Stimulated activated CD8-positive, alpha-beta memory T cell treated with anti-CD3 and anti-CD28 coated beads, Interleukin-12 subunit alpha, Interleukin-12 subunit beta, amount 100 ng/mL, for 1 hour (primary cell): Measurements from ENCODE around the gene CTSE.

Experiments
- DNase-seq: peaks from one replicate; pipeline ENCODE4 v3.0.0-alpha.2; 2020; ENCODE audit warnings: low read depth

CTSE gene

DNA sequence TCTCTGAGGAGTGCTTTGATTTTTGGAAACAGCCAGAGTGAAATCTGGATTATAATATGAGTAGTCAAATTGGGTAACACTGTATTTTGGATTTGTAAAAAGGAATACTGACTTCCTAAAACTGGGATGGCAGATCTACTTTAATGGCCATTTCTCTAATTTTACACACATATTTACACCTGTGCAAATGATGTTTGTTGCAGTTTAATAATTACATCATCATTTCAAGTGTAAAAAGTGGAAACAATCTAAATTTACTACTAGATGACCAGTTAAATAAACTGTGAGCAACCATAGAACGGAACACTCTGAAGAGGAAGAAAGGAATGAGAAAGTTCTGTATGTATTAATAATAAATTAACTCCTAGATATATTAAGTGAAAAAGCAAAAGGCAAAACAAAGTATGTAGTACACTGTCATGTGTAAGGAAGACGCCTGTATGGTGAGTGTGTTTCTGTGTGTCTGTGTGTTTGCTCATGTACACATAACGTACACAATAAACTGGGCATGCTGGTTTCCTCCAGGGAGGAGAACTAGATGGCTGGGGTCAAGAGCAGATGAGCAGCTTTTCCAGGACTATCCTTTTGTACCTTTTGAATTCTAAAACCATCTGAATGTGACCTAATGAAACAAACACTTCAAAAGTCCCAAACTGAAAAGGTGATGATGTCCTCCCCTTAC is 26.4 kb upstream of the CTSE start:
- no peak for DNase-seq

DNA sequence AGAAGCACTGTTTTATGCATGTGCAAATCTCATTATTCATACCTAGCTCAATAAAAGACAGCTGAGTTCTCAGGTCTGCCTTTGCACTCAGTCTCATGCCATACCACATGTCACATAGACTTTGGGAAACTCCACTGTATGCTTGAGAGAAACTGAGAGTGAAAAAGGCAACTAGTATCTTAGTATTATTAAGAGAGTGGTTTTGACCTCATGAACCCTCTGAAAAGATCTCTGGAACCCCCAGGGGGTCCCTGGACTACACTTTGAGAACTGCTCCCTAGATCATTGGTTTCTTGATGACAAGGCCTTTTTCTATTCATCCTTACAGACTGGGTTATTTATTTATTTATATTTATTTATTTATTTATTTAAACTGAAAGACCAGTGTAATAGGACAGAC is 25.6 kb upstream of the CTSE start:
- DNase-seq = no peak

- DNase-seq = no peak
Measured at GRCh38 chr1:206048582-206048981, 24.9 kb upstream of the CTSE start.

- no peak for DNase-seq
Measured at GRCh38 chr1:206047271-206047670, 23.6 kb upstream of the CTSE start.

GRCh38 chr1:206041640-206042039 is 17.9 kb upstream of the CTSE start:
- DNase-seq = no peak

DNA sequence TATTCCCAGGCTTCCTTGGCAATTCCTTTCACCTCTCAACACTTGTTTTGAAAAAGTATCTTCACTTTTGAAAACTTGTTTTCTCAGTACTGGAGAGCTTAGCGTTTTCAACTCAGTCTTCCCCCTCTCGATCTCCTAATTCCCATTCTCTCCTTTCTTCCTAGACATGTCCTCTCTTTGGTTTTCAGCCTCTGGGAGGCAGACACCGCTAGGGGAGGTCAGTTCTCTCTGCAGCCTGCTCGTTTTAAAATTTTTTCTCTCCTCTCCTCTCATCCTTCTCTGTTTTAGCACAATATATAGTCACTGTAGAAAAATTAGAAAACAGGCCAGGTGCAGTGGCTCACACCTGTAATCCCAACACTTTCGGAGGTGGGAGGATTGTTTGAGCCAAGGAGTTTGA is 16.6 kb upstream of the CTSE start:
- no peak for DNase-seq

GRCh38 chr1:206039046-206039973 is 15.6 kb upstream of the CTSE start:
- DNase-seq = no peak

GRCh38 chr1:206037581-206037980 is 13.9 kb upstream of the CTSE start:
- no peak for DNase-seq

GRCh38 chr1:206036663-206037455 is 13.2 kb upstream of the CTSE start:
- DNase-seq = no peak

- no peak for DNase-seq
Measured at GRCh38 chr1:206035027-206035426, 11.3 kb upstream of the CTSE start.

GRCh38 chr1:206032380-206033140 is 8.9 kb upstream of the CTSE start:
- DNase-seq = no peak

- peak; percentile 43 for DNase-seq
Measured at GRCh38 chr1:206030714-206031113, 7.0 kb upstream of the CTSE start.

DNA sequence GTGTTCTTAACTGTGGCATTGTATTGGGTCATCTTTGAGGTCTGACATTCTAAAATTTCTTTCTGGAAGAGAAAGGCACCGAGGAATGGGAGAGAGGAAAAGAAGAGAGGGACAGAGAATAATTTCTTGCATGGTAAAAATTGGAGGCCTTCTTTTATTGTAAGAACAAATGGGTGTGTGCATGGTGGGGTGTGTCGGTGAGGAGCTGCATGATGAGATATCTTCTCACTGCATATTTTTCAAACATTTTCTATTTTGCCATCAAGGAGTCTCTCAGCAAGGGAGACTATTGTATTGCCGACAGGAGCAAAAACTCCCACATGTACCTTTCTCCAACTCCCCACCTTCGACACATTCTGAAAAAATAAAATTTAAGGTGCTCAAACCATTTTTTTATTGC is 6.5 kb upstream of the CTSE start:
- DNase-seq = no peak

DNA sequence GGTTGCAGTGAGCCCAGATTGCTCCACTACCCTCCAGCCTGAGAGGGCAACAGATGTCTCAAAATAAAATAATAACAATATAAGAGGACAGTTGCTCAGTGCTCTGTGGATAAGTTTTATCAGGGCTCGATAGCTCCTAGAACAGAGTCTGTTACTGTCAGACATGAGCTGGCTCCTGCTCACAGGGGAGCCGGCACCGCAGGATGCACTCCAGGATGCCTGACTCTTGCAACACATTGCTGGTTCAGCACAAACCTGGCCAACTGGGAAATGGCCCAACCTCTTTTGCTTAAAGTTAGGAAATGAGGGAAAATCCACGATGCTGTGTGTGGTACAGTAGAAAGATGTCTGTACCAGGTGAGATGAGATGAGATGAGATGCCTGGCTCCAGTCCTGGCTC is 5.8 kb upstream of the CTSE start:
- no peak for DNase-seq

DNA sequence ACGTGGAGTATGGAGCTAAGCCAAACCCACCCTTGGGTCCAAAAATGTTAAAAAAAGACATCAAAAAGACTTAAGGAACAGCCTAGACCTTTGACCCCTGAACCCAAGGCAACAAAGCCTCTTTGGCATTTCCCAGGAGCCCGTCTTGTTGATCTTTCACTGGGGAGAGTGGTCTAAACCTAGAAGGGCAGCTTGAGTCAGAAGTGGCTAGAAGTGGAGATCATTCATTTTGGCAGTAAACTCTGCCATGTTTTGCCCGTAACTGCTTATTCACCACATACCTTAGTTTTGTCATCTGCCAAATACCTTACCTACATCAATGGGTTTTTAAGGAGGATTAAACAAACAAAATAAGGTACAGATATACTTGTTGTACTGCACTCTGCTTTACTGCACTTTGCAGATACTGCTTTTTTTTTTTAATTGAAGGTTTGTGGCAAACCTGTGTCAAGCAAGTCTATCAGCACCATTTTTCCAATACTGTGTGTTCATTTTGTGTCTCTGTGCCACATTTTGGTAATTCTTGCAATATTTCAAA is 1.7 kb upstream of the CTSE start:
- DNase-seq = no peak

GRCh38 chr1:206022766-206023165 is 929 bp downstream of the CTSE start:
- DNase-seq = no peak

DNA sequence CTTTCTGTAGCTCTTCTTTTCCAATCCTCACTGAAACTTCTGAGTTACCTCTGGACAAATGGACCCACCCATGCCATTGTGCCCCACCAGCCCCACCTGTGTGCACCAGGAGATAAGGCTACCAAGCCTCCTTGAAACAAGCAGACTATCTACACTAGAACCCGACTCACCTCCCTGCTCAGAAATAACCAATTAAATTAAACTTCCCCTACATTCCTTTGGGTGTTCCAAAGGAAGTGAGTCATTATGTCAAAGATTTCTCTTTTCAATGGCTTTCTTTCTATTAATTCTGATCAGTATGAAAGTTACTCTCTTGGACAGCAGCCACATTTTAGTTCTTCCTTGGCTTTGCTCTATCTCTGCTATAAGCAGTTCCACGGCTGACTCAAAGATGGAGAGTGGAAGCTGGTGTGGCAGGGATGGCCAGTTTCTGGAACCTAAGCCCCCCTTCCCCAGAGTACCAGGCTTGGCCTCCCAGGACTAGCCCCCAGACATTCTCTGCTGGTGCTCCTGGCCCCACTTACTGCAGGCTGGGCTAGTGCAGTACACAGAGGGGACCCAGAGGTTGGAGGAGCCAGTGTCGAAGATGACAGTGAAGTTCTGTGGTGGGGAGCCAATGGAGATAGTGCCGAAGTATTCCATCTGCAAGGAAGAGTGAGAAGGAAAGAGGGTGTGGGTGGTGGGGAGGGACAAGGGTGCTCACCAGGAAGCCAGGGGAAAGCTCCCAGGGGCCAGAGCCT is 1.9 kb downstream of the CTSE start:
- no peak for DNase-seq

GRCh38 chr1:206021008-206021625 is 2.6 kb downstream of the CTSE start:
- no peak for DNase-seq

GRCh38 chr1:206020393-206021007 is 3.2 kb downstream of the CTSE start:
- DNase-seq = no peak

GRCh38 chr1:206015071-206015470 is 8.6 kb downstream of the CTSE start:
- DNase-seq = no peak
